Ectodermal cell (in vitro differentiated cells): ENCODE data around the gene SLC6A6.

Experiments
- H3K27ac ChIP-seq: 2 replicates; pipeline ENCODE4 v1.7.0; 2013; ENCODE audit warnings: mild to moderate bottlenecking, low read depth, low read length; ENCODE audit not compliant: insufficient read depth, poor library complexity, severe bottlenecking
- H3K27me3 ChIP-seq: 2 replicates; pipeline ENCODE4 v1.7.0; 2013; ENCODE audit warnings: mild to moderate bottlenecking, low read length; ENCODE audit not compliant: insufficient read depth, control insufficient read depth, poor library complexity, severe bottlenecking
- H3K36me3 ChIP-seq: one replicate; pipeline ENCODE4 v1.7.0; 2013; ENCODE audit warnings: low read length; ENCODE audit not compliant: control insufficient read depth, insufficient read depth
- H3K4me1 ChIP-seq: one replicate; pipeline ENCODE4 v1.7.0; 2013; ENCODE audit warnings: low read length; ENCODE audit not compliant: control insufficient read depth, insufficient read depth
- H3K4me3 ChIP-seq: 2 replicates; pipeline ENCODE4 v1.7.0; 2013; ENCODE audit warnings: low read depth, low read length, control low read depth; ENCODE audit not compliant: insufficient read depth
- H3K9me3 ChIP-seq: 2 replicates; pipeline ENCODE4 v1.7.0; 2013; ENCODE audit warnings: mild to moderate bottlenecking, low read length, moderate library complexity; ENCODE audit not compliant: control insufficient read depth
- WGBS, 2 experiments: methylation state at CpG; one replicate each; pipeline ENCODE4 v1.1.7; 2013; ENCODE audit warnings: missing lambda C conversion rate in 2 of 2; 5-methylcytosine and 5-hydroxymethylcytosine counted together

The SLC6A6 gene

DNA sequence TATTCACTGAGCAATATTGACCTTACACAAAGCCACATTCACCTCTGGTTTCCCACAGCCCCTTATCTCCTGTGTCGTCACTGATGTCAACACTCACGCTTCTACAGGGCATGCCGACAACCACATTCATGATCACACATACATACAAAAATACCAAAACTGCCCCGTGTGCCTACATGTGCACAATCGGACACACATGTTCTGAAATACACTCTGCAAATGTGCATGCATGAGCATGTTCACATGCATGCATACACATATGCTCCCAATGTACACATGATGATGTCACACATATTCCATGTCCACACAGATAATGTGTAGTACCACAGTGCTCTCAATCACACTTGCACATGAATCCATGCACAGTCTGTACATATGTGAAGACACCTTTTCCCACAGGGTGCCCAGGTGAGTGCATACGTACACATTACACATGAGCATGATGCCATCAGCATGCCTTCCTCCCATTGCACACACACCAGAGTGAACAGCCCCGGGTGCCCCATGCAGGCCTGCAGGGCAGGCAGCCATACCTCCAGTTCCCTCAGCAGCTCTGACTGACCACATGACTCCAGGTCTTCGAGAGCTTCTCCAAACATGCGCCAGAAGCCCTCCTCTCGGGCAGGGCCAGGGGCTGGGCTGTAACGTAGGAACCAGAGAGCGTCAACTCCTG, 100.8 kb downstream of the SLC6A6 start:
- Histone ChIP-seq H3K9me3 (peaks cover 2% of the 10 kb centered on the region), H3K27me3 (no peaks in the 10 kb centered on the region), H3K4me1 (no peaks in the 10 kb centered on the region), H3K36me3 (no peaks in the 10 kb centered on the region), H3K27ac (no peak overlapping the region), H3K4me3 (no peak overlapping the region)
- 93 to 96% methylated on average over 12 of the region's 12 CpGs for WGBS, 2 experiments

DNA sequence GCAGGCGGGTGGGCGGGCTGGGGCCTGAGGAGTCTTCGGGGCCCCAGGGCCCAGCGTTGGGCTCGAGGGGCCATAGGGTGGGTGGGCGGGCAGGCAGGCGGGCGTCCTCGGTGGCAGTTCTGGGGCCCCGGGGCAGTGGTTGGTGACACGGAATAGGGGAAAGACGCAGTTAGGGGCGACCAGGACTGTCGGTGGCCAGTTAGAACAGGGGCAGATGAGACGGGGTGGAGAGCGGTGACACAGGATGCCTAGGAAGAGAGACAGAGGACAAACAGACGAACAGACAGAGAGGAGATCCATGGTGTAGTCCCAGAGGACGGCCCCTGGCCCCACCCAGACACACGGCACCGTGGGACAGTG, 101.3 kb downstream of the SLC6A6 start:
- H3K27ac ChIP-seq, result no peak overlapping the region
- peaks cover 2% of the 10 kb centered on the region for H3K9me3 ChIP-seq
- WGBS, 2 experiments, result 93 to 94% methylated on average over 20 of the region's 20 CpGs
- H3K4me3 ChIP-seq, result no peak overlapping the region
- no peaks in the 10 kb centered on the region for H3K4me1 ChIP-seq
- no peaks in the 10 kb centered on the region for H3K36me3 ChIP-seq
- H3K27me3 ChIP-seq, result no peaks in the 10 kb centered on the region

DNA sequence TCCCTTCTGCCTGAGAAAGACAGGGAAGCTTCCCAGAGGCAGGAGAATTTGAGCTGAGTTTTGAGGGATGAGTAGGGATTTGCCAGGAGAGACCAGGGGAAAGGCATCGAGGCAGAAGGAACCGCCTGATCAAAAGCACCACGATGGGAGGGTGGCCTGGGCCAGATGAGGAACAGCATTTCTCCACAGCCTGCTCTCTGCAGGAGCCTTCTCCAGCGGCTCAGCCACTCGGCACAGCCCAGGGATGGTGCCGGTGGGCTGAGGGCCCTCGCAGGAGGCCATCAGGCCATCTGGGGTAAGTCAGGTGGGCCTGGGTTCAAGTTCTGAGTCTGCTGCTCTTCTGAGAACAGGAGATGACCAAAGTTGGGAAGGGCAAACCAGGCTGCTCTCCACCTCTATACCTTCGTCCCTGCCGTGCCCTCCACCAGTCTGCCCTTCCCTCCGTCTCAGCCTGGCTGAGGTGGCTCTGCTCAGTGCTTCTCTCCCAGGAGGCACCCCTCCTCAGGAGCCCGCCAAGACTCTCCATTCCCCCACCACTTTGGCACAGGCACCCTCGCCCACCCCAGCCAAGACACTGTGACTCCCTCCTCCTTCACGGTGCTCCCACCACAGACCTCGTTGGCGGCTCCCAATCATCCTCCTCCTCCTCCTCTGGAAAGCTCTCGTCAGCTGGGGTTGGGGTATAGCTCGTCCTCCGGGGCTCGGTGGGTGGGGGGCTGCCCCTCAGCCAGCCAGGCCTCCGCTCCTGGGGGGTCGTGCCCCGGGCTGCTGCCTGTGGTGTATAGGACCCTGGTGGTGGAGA, 102.8 kb downstream of the SLC6A6 start:
- H3K4me3 ChIP-seq, result no peak overlapping the region
- 88 to 89% methylated on average over 22 of the region's 22 CpGs for WGBS, 2 experiments
- H3K27ac ChIP-seq, result no peak overlapping the region
- H3K4me1 ChIP-seq, result no peaks in the 10 kb centered on the region
- no peaks in the 10 kb centered on the region for H3K36me3 ChIP-seq
- peaks cover 3% of the 10 kb centered on the region for H3K27me3 ChIP-seq
- peaks cover 2% of the 10 kb centered on the region for H3K9me3 ChIP-seq

DNA sequence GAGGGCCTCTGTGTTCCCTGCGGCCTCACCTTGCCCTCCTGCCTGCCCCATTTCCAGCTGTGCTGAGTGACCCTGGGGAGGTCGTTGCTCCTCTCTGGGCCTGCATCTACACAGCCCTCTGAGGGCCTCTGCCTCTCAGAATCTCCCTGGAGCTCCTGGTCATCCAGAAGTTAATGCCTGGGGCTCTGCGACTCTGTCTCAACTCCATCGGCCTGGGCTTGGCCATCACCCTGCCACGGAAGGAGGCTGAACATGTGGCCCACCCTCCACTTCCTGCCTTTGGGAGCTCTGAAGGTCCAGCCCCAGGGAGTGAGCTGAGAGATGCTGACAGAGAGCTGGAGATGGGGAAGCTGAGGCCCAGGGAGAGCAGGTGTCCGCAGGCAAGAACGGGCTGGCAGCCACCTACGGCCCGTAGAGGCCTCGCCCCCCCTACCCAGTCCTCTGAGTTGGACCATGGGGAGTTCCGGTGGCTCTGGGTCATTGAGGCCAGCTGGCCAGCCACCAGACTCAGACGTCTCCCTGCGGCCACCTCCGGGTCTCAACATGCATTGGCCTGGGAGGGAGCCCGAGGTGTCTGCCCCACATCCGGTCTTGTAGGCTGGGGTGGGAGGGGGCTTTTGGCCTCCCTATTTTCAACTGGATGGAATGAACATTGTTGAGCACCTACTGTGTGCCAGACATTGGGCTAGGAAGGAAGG, 103.5 kb downstream of the SLC6A6 start:
- H3K27me3 ChIP-seq, result peaks cover 3% of the 10 kb centered on the region
- 92% methylated on average over 16 of the region's 16 CpGs for WGBS, 2 experiments
- H3K4me1 ChIP-seq, result no peaks in the 10 kb centered on the region
- no peak overlapping the region for H3K4me3 ChIP-seq
- peaks cover 2% of the 10 kb centered on the region for H3K9me3 ChIP-seq
- H3K27ac ChIP-seq, result no peak overlapping the region
- no peaks in the 10 kb centered on the region for H3K36me3 ChIP-seq

GRCh38 chr3:14506626-14507304, 104.4 kb downstream of the SLC6A6 start:
- 90 to 92% methylated on average over 15 of the region's 15 CpGs for WGBS, 2 experiments
- peaks cover 2% of the 10 kb centered on the region for H3K9me3 ChIP-seq
- no peak overlapping the region for H3K27ac ChIP-seq
- no peaks in the 10 kb centered on the region for H3K4me1 ChIP-seq
- H3K4me3 ChIP-seq, result no peak overlapping the region
- H3K36me3 ChIP-seq, result no peaks in the 10 kb centered on the region
- H3K27me3 ChIP-seq, result peaks cover 3% of the 10 kb centered on the region

DNA sequence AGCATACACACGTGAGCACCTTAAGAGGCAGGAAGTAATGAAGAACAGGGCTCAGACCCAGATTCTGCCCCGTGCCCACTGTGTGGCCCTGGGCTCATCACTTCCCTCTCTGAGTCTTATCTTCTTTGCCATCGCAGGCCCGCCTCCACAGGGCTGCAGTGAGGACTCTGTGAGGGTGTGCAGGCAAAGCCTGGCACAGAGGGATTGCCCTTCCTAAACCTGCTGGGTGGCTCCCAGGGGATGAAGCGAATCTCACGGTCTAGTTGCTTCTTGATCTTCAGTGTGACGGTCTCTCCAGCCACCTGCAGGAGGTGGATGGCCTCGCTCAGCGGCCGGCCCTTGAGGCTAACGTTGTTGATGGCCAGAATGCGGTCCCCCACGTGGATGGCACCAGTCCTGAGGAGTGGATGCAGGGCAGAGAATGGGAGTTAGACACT, 104.9 kb downstream of the SLC6A6 start:
- Histone ChIP-seq H3K9me3 (peaks cover 2% of the 10 kb centered on the region), H3K27ac (no peak overlapping the region), H3K36me3 (no peaks in the 10 kb centered on the region), H3K4me3 (no peak overlapping the region), H3K27me3 (peaks cover 3% of the 10 kb centered on the region), H3K4me1 (no peaks in the 10 kb centered on the region)
- 81 to 82% methylated on average over 13 of the region's 13 CpGs for WGBS, 2 experiments

- no peaks in the 10 kb centered on the region for H3K9me3 ChIP-seq
- no peaks in the 10 kb centered on the region for H3K36me3 ChIP-seq
- H3K27me3 ChIP-seq, result peaks cover 3% of the 10 kb centered on the region
- H3K4me1 ChIP-seq, result no peaks in the 10 kb centered on the region
- no peak overlapping the region for H3K4me3 ChIP-seq
- 86 to 96% methylated on average over 6 of the region's 6 CpGs for WGBS, 2 experiments
- H3K27ac ChIP-seq, result no peak overlapping the region
Measured at GRCh38 chr3:14507757-14508504, 105.5 kb downstream of the SLC6A6 start.

- 65 to 68% methylated on average over 2 of the region's 3 CpGs for WGBS, 2 experiments
- no peaks in the 10 kb centered on the region for H3K36me3 ChIP-seq
- no peak overlapping the region for H3K27ac ChIP-seq
Measured at GRCh38 chr3:14508505-14508819, 106.1 kb downstream of the SLC6A6 start.

GRCh38 chr3:14508966-14509795, 106.8 kb downstream of the SLC6A6 start:
- Histone ChIP-seq H3K27ac (no peak overlapping the region), H3K27me3 (peaks cover 3% of the 10 kb centered on the region), H3K4me3 (peak overlapping the region; percentile 25), H3K4me1 (no peaks in the 10 kb centered on the region), H3K36me3 (no peaks in the 10 kb centered on the region), H3K9me3 (no peaks in the 10 kb centered on the region)
- WGBS, 2 experiments, result 11 to 12% methylated on average over 22 of the region's 22 CpGs

More at GRCh38 chr3:14508505-14508819, 106.1 kb downstream of the SLC6A6 start:
- H3K4me3 ChIP-seq, result no peak overlapping the region
- peaks cover 3% of the 10 kb centered on the region for H3K27me3 ChIP-seq
- H3K4me1 ChIP-seq, result no peaks in the 10 kb centered on the region
- H3K9me3 ChIP-seq, result no peaks in the 10 kb centered on the region
